Activated CD4-positive, alpha-beta T cell treated with anti-CD3 and anti-CD28 coated beads, Interleukin-2, amount 50 U/mL, for 24 hours (primary cell): ENCODE measurements around the gene TMEM119.

Experiments
- DNase-seq, 2 donors: peaks; one replicate each; pipeline ENCODE4 v3.0.0-alpha.2; 2020; ENCODE audit warnings: low read depth in 1 of 2, low spot score in 1 of 2

Gene TMEM119

GRCh38 chr12:108616941-108617858 is 19.3 kb upstream of the TMEM119 start:
- peak; percentile 38 to 74 for DNase-seq

- no peak for DNase-seq
These were observed 18.5 kb upstream of the TMEM119 start for GRCh38 chr12:108616359-108616758.

GRCh38 chr12:108615918-108616317 is 18.0 kb upstream of the TMEM119 start:
- no peak for DNase-seq

GRCh38 chr12:108614639-108615038 is 16.8 kb upstream of the TMEM119 start:
- no peak for DNase-seq

- no peak for DNase-seq
These were observed 16.2 kb upstream of the TMEM119 start for GRCh38 chr12:108614041-108614440.

GRCh38 chr12:108613548-108613947 is 15.7 kb upstream of the TMEM119 start:
- no peak for DNase-seq

- DNase-seq, result no peak
These were observed 15.0 kb upstream of the TMEM119 start for GRCh38 chr12:108612788-108613282.

- peak in 1 of 2 donors; percentile 40 for DNase-seq
These were observed 14.1 kb upstream of the TMEM119 start for GRCh38 chr12:108611884-108612415.

GRCh38 chr12:108610856-108611605 is 13.1 kb upstream of the TMEM119 start:
- DNase-seq, result no peak

GRCh38 chr12:108610336-108610815 is 12.5 kb upstream of the TMEM119 start:
- no peak for DNase-seq

GRCh38 chr12:108609537-108610335 is 11.9 kb upstream of the TMEM119 start:
- DNase-seq, result no peak

GRCh38 chr12:108608616-108609015 is 10.7 kb upstream of the TMEM119 start:
- DNase-seq, result no peak

GRCh38 chr12:108607981-108608600 is 10.2 kb upstream of the TMEM119 start:
- DNase-seq, result no peak

GRCh38 chr12:108606492-108606891 is 8.6 kb upstream of the TMEM119 start:
- DNase-seq, result no peak

- no peak for DNase-seq
These were observed 8.0 kb upstream of the TMEM119 start for GRCh38 chr12:108605690-108606406.

GRCh38 chr12:108605000-108605689 is 7.3 kb upstream of the TMEM119 start:
- no peak for DNase-seq

GRCh38 chr12:108604208-108604941 is 6.5 kb upstream of the TMEM119 start:
- no peak for DNase-seq

- no peak for DNase-seq
These were observed 5.9 kb upstream of the TMEM119 start for GRCh38 chr12:108603743-108604142.
